DMS53 (cell line): ENCODE results near the gene MICAL2.

ENCODE experiments used
- DNase-seq: peaks from one replicate; lab custom pipeline; 2025; lab: John Stamatoyannopoulos, UW

The MICAL2 gene

DNA sequence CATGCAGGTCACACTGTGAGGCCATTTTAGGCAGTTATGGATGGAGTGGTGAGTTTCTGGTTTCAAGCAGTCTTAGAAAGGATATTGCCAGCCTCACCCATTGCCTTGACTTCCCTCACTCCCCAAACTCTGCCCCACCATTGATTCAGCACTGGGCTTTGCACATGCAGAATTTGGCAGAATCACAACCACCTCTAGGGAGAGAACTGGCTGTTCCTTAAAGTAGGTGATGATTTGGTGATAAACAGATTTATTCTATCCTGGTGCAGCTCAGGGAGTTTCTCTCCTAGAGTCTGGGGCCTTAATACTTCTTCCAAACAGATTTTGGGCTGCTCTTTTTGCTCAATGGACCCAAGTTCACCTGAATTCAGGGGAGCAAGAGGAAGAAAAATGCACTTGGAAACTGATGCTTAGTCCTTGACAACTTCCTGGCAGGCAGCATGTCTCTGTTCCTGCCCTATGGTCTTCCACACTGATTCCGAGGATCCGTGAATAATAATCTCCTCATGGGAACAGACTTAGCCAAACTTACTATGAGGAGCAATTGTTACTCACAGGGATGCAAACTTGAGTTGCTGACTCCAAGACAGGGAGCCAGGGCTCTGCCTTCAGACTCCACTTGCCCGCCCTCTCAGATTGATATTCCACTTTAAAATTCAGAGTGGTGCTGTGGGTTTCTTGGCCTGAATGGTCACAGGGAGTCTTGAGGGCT lies 137.3 kb downstream of the MICAL2 start:
- no peak for DNase-seq

DNA sequence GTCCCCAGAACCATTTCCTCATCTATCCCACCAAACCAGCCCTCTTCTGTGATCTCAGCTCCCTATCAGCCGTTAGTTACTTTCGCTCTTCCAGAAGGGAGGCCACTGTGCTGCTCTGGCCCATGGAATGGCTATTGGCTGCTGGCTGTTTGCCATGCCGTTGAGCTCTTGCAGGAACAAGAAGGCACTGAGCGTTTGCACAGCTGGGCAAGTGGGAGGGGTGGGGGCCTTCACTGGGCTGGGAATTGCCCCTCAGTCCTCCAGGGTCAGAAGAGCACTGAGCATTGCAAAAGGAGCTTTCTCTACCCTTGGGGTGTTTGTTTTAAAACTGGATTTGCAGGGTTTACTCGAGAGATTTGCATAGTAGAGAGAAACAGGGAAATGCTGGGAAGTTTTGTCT lies 137.9 kb downstream of the MICAL2 start:
- DNase-seq, result peak; percentile 100

DNA sequence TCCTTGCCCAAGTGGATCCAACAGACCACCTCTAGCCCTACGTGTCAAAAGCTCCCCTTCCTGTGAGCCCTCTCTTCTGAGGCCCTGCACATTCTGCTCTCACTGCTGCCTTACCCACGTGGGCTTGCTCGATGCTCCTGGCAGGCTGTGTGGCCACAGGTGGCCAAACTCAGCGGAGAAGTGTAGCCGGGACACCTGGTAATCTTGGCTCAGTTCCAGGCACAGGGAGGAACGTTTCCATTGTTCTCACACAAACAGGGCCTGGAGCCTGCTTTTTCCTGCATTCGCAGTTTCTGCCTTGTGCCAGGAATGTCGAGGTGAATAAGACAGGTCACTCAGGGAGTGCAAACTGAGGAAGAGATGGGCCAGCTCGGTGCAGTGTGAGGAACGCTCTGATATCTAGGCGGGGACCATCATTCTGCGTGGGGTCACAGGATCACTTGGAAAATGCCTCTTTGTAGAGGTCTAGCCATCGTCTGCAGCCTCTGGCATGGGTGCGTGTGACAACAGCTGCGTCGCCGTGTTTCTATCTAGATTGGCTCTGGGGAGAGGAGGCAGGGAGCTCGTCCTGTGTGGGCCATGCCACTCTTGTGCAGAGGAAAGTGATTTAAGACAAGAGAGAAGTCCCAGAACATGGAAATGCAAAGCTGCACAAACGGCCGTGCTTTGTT lies 139.3 kb downstream of the MICAL2 start:
- peak; percentile 99 for DNase-seq

DNA sequence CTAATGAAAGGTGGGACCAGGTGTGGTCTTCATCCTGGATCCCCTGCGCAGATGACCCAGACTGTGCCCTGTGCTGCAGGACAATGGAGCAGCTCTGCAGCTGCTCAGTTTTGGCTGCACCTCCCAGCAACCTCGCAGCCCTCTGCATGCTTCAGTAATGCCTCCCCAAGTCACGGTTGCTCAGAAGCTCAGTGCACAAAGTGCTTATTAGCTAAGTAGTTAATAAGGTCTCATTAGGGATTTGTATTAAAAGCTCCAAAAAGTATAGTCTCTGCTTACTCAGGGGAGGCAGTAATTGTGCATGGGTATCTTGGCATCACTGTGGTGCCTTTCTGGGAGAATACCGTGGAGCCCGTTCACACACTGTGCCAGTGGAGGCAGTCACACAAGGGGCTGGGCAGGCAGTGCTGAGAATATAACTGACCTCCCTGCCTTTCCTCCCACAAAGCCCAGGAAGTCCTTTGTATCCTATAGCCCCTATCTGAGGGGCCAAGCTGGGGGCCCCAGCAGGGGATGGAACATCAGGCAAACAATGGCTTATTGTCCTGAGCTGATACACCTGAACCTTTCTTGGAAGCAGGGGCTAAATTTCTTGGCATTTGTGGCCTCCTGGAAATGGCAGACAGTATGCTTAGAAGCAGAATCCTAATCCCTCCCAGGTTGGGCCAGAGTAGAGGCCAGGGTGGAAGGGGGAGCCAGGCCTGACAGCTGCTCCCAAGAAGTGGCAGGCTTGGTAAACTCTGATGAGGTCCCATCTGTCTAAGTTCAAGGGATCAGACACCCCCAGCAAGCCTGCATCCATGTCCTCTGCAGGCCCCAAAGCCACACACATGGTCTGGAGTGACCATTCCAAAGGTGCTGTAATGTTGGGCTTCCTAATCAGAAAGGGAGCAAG lies 141.5 kb downstream of the MICAL2 start:
- peak; percentile 71 for DNase-seq

DNA sequence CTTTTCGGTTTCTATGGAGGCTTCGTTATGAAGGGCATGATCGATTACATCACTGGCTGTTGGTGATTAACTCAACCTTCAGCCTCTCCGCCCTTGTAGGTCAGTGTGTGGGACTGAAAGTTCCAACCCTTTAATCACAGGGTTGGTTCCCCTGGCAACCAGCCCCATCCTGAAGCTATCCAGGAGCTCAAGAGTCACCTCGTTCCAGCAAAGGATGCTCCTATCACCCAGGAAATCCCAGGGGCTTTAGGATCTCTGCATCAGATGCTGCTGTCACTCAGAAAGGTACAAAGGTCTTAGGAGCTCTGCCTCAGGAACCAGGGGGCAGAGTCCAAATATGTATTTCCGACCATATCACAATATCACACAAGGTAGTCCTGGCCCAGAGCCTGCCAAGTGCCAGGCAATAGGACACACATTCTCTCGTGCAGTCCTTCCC lies 143.5 kb downstream of the MICAL2 start:
- DNase-seq, result peak; percentile 88

DNA sequence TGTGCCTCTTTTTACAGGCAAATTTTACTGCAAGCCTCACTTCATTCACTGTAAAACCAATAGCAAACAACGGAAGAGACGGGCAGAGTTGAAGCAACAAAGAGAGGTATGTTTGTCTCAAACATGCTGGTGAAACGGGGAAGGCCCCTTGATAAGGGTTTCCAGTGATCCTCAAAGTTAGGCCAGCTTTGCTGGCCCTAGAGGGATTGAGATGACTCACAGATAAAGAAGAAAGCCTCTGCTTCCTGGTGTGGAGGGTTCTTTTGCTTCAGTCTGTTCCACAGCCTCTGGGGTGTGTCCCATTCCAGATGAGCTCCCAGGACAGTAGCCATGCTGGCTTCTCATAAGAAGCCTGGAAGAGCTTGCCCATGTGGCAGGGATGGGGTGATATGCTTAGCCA lies 148.1 kb downstream of the MICAL2 start:
- DNase-seq, result peak; percentile 87

DNA sequence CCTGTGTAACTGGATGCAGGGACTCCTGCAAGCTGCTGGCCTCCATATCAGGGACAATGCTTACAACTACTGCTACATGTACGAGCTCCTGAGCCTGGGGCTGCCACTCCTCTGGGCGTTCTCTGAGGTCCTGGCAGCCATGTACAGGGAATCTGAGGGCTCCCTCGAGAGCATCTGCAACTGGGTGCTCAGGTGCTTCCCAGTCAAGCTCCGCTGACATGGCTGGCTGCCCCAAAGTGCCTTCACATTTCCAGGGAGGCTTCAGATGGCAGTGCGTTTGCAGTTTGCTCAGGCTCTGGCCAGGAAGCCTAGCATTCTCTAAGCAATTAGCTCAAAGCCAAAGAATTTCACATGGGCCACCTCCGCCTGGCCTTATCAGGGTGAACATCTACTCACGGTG lies 149.6 kb downstream of the MICAL2 start:
- DNase-seq, result no peak

DNA sequence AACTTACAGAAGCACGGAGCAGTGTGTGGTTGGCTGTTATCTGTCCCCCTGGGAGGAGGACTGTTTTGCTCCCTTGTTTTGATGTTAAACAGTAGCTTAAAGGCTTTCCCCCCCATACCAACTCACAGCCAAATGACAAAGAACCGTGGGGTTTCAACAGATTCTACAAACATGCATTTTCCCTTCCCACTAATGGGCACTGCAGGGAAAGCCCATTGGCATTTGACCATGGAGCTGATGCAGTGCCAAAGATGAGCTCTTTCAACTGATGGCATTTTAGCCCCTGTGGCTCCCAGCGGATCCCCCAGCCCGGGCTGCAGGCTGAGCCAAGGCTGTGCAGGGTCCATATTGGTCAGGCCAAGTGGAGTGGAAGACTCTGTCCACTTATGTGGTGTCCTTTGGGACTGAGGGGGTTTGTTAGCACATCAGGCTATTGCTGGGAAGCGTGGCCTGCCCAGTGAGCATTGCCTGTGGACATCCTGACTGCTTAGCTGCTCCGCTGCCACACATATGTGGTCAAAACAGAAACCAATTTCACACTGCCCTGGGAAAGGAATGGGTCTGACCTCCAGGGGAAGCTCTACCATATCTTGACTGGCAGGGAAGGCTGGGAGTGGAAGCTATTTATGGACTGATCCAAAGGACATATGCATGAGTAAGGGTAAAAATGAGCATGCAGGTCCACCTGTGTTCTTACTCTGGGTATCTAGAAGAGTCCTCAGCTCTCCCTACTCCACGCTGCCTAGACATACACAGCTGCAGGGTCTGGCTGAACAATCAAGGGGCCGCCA lies 150.5 kb downstream of the MICAL2 start:
- no peak for DNase-seq

DNA sequence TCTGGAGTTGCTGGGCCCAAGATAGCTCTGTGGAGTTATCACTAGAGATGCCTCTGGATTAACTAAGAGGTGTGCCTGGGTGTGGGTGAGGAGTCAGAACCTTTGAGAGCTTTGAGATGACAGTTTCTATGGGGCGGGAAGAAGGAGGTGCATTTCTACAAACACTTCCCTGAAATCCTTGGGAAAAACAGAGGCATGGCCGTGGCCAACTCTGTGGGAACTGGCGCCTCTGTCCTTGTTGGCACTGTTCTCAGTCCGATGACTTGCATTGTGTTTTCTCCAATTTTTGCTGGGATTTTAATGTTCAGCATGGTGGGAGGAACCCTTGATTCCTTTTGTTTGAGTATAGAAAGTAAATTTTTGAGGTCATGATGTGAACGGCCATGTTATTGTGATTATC lies 151.2 kb downstream of the MICAL2 start:
- DNase-seq, result no peak

DNA sequence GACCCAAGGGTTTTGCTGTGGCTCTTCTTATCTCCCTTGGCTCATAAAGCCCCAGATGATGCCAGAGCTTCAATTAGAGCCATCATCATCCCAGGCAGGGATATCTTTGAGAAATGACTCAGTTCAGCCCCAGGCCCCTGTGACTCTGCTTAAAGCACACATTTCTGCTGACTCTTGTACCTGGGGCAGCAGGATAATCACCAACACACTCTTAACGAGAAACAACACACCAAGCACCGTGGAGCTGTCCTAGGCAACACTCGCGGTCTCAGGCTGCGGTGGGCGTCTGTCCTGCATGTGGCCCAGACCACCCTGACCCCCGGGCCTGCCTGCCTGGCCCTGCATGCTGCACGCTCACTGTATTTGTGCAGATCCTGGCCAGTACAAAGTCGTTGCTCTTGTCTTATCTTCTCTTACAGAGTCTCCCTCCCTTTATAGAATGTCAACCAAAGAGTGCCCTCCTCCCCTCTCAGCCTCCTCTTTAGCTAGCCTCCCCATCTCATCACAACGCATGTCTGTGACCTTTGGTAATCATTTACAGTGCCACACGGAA lies 152.8 kb downstream of the MICAL2 start:
- no peak for DNase-seq

DNA sequence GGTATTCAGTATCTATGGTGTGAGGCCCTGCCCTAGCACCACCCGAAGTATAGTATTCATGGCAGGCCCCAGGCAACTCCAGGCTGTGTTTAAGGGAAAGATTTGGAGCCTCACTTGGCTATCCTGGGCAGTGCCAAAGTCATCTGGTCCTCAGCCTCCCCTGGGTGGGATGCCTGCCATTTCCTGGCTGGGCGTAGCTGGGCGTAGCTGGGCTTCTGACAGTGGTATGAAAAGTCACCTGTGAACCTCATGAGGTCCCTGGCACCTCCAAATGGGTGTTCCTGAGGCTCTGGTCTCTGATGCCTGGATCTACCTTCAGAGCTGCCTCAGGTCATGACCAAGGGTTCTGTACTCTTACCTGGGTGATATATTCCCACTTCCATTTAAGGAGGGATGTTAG lies 154.0 kb downstream of the MICAL2 start:
- no peak for DNase-seq

DNA sequence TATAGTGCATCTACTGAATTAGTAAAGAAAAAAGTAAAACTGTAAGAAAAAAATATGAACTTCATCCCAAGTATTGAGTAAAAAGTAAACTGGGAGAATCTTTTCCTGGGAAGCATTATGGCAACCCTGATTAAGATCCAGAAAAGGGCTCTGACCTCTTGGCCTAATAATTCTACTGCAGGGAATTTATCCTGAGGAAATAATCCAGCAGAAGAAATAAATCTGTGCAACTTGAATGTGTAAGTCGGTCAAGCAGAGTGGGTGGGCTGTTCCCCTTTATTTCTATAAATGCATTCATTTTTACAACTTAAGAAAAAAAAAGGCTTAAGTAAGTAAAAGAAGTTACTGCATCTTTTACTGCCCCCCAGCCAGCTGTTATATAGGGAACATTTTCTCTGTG lies 155.7 kb downstream of the MICAL2 start:
- no peak for DNase-seq

DNA sequence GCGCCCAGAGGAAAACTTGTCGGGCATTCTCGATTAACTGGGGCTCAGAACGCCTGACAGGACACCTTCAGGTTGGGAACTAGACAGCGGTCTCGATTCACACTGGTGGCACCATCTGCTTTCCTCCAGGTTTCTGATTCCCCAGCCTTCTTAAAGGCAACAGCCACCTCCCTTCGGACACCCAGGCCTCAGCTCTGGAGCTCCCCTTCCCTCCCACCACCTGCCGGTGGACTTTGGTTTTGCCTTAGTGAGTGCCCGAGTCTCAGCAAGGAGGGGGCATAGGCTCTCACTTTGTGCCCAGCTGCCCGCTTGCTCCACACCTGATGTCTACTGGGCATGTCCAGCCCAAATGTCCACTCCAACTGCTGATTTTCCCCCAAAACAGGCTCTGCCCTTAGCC lies 156.6 kb downstream of the MICAL2 start:
- no peak for DNase-seq

DNA sequence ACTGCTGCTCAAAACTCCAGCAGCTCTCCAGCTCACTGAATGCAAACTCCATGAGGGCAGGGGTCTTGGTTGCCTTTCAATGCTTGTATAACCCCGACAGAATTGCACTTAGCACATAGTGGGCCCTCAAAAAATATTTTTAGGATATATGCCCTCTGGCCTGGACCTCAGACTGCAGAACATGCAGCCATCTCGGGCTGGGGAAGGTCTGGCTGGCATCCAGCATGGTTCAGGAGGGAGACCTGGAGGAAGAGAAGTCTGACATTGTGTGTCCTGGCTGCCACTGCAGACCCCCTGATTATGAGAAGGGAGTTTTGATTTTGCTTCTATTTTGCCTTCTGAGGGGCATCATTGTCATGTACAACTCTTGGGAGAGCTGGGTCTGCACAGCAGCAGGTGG lies 157.5 kb downstream of the MICAL2 start:
- DNase-seq, result no peak

DNA sequence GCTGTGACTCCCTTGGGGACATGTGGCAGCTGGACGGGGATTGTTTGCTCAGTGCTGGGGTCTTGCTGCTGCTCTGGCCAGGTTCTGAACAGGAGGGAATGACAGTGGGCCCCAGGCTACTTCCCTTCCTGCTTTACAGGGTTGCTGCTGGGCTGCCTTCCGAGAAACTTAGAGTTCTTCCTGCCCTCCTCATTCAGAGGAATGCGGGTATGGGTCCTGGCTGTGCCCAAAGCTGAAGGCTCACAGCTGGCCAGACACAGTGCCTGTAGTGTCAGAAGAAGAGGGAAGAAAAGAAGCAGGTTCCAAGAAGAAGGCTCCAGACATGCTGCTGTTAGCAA lies 158.7 kb downstream of the MICAL2 start:
- no peak for DNase-seq

DNA sequence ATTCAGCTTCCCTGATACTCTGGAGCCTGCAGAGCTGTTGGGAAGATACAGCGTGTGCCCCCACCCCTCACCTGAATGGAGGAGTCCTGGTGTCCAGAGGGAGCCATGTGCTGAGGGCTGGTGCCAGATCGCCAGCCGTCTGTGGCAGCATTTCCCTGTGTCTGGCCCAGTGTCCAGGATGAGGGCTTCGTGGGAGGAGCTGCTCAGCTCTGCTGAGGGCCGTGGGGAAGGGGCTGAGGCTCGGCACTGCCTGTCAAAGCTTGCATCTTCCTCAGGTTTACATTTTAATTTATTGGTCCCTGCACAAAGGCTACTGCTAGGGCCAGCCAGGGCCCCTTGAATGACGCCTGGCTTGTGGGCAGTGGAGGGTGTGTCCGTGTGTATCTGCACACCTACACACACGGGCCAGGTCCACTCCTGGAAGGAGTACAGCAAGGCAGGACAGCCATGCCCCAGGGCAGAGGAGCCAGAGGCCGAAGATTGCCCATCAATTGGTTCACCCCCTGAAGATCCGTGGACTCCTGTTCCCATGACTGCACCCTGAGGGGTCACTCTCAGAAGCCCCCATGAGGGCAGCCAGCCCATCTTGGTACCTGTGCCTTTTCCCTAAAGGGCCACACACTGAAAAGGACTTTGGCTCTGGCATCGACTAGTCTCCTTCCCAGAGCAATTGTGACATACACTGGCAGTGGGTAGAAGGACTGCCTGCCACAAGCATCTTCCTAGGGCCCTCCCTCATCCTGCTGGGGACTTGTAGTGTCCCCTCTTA lies 159.2 kb downstream of the MICAL2 start:
- no peak for DNase-seq

DNA sequence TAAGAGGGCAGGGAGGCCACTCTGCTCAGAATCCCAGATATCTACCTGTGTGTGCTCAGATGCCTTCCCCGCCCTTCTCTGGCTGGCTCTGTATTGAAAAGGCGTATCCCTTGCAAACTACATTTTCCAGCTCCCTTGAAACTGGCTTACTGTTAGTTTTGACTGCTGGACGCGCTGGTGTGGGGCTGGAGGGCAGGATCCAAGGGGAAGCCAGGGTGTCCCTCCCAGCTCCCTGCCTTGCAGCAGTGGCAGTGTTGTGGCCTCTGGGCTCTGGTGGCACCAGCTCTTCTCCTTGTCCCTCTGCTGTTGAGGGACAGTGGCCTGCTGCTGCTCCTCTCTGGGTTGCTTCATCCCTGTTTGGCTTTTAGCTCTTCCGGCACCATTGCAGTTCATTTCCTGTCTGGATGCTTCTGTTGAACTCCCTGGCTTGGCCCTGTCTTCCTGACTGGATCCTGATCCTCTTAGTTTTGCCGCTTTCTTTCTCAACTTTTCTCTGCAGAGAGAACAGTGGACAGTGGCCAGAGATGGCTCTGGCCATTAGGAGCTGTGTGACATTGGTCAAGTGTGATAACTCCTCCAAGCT lies 159.9 kb downstream of the MICAL2 start:
- peak; percentile 35 for DNase-seq

DNA sequence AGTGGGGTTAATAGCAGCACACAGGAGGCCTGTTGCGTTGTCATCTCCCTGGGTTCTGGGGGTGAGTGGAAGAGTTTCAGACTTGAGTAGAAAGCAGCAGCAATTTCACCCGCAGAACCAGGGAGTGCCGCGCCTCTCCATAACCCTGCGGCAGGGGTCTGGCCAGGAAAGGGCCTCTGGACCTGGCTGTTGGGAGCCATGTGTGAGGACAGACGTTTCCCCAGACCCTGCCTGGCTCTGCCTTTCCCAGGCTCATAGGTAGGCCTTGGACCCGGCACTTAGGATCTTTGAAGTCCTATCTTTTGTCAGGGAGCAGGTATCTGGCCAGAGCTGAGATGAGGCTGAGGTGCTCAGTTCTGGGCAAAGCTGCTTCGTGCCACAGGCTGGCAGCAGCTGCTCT lies 160.4 kb downstream of the MICAL2 start:
- DNase-seq, result no peak

DNA sequence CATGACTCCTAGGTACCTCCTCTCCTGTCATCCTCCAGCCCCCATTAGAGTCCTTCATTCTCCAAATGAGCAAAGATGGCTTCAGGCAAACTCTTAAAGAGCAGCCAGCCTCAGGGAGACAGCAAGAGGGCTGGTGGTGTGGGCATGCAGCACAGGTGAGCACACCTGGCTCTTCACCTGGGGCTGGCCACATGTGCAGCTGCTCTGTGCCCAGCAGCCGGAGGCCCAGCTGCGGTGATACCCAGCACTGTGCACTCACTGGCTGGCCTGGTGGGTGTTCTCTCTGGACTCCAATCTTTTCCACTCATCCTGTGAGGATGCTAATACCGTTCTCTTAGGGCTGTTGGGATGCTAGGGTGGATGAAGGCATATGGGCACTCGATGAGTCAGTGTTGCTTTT lies 160.9 kb downstream of the MICAL2 start:
- peak; percentile 87 for DNase-seq

DNA sequence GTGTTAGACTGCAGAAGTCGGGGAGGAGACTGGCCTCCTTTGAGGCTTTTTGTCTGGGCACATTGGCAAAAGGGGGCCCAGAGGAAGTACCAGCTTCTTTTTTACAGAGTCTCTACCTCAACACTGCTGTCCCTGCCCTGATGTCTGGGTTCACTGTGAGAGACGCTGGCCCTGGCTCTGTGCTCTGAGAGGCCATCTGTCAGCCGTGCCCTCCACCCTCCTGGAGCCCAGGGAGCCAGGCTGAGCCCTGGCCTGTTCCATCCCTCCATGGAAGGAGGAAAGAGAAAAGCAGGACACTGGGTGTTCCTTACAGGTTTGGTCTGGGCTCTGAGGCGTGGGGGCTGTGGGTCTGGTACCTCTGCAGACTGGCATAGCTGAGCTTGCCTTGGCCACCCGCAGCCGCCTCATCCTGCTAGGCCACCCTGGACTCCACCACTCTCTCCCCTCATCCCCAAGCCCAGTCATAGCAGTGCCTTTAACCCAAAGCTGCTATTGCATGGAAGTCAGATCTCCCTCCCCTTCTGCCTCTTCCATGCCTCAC lies 161.5 kb downstream of the MICAL2 start:
- DNase-seq, result no peak
